ENCODE measurements around the gene ACSBG1.
"Not testable (repeated sequence)": the region's sequence is repeated elsewhere in the genome, so short reads cannot be mapped to it uniquely, and the experiment has no call there.

ACSBG1 gene

DNA sequence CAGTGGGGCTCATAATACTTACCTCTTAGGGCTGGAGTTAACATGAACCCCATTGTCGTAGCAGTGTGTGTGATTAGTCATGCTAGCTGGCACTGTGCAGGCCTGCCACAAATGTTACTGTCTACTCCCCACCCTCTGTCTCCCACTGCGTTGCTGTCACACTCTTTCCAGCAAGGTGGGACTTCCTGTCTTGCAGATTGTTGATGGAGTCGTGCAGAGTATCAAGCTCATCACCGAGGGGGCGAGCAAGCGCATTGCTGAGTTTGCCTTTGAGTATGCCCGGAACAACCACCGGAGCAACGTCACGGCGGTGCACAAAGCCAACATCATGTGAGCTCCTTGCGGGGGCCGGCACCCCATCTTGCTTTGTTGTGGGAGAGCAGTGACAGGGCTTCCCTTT lies 72.3 kb downstream of the ACSBG1 start:
- DNase-seq = no peak

DNA sequence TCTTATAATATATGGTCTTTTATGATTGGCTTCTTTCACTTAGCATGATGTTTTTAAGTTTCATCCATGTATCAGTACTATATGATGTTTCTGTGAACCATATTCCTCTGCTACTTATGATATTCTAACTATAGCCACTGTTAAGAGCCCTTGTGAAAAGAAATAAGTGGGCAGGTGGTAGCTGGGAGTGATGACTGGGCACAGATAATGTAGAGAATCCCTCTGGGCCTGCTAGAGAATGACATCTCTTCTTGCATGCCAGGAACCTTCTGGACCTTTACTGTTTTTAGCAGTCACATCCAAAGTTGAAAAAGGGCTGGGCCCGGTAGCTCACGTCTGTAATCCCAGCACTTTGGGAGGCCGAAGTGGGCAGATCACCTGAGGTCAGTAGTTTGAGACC lies 75.0 kb downstream of the ACSBG1 start:
- no peak for DNase-seq

DNA sequence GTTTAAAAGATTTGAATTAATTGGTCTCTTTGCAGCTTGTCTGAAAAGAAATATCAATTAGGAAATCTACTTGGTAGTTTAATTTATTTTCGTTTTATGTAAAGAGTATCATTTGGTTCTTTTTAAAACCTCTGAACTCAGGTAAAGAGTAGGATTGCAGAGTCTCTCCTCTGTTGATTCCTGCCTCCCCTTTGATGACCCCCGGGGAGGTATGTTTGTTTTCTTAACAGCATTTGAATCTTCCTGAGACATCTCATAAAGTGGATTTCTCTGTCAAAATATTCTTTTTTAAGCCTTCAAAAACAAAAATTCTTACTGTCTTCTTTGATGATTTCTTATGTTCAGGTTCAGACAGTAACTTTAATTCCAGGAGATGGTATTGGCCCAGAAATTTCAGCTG lies 77.2 kb downstream of the ACSBG1 start:
- no peak for DNase-seq

DNA sequence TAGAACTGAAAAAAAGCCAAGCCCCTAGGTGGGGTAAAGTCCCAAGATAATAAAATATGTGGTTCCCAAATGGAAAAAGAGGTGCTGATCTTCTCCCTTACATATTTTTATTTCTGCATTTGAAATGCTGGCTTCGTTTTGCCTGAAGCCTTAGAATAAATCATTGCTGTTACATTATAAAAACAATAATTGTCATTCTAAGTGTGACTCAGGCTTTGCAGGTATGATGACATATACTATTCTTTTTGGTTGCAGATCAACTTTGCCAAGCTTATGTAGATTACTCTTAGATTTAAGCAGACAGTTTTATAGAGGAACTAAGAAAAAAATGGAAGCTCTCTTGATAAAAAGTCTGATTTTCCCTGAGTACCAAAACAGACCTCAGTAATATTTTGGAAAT lies 77.7 kb downstream of the ACSBG1 start:
- no peak for DNase-seq

DNA sequence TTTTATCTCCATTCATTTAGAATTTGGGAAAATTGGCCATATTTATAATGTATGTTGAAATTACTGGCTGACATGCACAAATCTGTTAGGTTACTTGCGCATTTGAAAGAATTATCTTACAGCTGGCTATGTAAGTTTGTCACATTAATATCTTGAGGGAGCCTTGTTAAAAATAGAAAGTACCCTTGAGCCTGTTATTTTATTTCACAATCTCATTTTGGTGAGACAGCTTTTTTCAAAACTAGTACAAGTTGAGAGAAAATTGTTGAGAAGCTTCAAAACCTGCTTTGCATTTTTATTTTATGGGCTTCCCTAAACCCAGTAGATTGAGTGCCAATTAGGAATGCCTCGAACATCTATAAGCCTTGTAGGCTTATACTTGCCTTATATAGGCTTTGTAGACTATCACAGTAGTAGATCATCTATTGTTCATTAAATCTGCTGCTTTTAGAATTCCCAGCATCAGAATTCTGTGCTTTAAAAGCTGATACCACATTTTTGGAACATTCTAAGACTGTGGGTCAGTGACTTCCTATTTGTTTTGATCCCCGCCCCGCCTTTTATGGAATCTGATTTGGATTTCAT lies 78.9 kb downstream of the ACSBG1 start:
- DNase-seq = no peak

DNA sequence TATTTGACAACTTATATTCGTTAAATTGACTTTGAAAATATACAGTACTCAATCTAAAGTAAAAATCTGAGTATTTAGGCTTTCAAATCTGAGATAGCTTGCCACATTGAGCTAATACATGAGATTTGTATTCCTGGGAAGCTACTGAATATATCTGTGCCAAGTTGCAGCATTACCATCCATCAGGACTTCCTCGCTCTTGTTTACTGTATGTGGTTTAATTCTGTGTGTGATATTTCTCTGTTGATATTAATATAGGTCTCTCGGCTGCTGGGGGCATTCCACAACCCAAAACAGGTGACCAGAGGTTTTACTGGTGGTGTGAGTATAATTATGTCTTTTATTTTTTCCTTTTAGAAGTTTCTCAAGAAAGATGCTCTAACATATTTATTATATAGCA lies 79.4 kb downstream of the ACSBG1 start:
- no peak for DNase-seq

DNA sequence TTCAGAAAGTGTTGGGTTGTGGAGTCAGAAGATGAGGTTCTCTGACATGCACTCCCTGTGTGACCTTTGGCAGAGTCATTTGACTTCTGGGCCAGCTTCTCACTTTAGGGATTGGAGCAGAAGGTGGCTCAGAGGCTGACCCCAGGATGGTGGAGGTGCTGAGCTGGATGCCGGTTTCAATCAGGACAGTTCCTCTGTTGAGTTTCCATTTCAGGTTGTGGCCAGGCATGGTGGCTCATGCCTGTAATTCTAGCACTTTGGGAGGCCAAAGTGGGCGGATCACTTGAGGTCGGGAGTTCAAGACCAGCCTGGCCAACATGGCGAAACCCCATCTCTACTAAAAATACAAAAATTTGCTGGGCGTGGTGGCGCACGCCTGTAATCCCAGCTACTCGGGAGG lies 83.3 kb downstream of the ACSBG1 start:
- DNase-seq = not testable (repeated sequence)

DNA sequence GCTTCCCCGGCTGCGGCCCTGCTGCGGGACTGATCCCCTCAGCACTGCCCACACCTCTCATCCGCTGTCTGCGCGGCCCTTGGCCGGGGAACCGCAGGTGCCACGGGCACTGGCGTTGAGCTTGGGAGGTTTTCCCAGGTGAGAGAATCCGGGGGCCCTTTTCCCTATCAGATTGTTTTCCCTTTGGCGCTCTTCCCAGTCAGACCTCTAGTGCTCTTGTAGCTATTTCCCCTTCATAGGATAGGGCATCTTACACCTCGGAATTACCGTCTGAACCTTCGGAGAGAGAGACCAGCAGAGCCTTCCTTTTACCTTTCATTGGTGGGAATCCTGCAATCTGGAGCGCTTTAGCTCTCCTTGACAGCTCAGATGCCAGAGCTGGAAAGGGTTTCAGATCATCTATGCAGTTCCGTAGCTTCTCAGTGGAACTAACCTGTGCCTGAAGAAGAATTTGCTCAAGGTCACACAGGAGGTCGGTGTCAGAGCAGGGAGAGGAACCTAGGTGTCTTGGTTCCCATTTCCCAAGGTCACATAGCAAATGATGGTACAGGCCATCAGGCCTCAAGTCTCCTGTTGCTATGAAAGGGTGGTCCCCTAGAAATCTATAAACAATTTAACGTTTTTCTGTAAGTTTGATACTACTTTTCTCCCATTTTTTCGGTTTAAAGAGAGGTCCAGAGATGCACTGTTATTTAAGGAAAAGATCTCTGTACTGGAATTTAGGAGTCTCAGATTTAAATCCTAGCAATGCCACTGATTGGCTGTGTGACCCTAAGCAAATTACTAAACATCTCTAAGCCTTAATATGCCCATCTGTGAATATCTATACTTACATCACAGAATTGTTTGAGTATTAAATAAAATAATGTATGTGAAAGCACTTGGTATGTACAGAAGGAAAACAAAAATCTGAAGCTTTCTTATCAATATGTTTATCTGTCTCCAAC lies 84.3 kb downstream of the ACSBG1 start:
- DNase-seq = no peak

DNA sequence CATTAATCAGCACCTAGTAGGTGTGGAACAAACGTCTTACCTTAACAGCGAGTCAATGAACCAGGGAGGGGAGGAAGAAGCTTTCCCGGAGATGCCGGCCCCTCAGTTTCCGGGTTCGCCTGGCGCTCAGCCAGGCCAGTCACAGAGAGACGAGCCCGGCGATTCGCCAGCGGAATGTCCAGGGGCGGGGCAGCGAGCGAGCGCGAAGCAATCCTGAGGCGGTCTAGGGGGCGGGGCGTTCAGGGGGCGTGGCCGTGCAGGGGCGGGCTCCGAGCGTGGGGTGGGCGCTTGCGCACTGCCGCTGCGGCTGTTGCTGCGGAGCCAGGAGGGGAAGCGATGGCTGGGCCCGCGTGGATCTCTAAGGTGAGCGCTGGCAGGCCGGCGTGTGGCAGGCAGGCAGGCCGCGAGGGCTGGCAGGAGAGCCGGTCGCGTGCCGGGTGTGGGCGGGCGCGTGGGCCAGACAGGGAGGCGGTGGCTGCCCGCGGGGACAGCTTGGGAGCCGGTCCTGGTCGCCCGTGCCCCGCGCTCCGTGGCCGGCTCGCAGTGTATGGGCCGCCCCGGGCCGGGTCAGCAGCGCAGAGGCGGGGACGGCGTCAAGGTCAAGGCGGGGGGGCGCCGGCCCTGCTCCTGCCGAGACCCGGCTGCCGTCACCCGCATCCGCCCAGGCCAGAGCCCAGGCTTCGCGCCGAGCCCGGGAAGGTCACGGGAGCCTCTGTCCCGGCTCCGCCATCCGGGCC lies 85.1 kb downstream of the ACSBG1 start, which contains the start of gene IDH3A:
Gene IDH3A, plus strand, starts transcription at position 295 of the 737 bp plus-strand sequence. Its CDS starts 42 bp downstream, at position 337.
- DNase-seq = peak; percentile 95

DNA sequence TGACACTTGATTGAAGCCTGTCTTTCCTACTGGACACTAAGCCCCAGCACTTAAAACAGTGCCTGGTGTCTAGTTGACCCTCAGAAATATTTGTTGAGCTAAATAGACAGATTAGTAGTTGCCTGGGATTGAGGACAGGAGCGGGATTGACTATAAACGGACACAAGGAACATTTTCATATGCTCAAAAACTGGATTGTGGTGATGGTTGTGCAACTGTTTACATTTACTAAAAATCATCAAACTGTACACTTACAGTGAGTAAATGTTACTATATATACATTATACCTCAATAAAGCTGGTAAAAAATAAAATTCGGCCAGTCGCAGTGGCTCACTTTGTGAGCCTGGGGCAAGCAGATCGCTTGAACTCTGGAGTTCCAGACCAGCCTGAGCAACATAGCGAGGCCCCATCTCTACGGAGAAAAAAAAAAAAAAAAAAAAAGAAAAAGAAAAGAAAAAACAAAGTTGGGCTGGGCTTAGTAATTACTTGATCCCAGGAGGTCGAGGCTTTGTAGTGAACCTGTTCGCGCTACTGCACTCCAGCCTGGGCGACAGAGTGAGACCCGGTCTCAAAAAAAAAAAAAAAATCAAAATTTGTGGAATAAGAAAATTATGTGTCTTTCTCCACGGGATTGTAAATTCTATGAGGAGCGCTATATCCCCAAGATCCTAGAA lies 85.8 kb downstream of the ACSBG1 start:
- no peak for DNase-seq

DNA sequence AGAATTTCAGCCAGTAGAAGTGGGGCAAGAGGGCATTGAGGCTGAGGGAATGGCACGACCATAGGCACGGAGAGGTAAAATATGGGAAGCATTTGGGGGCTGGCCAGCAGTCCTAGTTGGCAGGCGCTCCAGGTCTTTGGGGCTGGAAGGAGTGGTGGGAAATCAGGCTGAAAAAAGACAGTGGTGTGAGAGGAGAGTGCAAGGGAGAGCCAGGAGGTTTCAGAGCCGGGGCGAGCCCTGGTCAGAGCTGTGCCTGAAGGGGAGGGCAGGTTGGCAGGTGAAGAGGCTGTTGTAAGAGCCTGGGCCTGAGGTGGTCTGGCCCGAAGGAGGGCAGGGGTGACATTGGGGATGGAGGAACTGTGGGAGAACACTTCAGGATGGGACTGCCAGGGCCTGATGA lies 86.8 kb downstream of the ACSBG1 start:
- no peak for DNase-seq

DNA sequence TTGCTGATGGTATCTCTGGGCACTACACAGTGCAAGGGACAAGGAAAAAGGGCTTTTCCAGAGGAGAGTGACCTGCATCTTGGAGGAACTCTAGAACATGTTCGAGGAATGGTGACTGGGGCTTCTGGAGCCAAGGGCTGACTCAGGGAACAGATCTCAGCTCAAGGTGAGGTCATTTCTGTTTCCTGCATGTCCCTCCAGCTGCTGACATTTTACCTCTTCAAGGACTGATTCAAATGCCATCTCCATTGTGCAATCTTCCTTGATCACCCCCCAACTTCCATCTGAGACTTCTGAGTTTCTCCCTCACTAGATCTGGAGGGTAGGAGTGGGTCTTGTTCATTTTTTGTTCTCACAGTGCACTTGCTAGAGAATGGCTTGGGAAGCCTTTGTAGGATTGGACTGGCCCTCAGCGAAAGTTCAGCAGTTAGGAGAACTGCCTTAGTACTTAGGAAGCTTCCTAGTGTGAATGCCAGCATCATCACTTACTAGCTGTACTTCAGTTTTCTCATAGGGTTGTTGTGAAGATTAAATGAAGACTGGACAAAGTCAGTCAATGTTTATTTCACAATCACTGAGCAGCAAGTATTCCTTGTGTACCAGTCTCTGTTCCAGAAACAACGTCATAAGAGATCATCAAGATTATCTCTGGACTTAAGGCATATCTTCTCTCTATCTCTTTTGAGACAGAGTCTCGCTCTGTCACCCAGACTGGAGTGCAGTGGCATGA lies 87.8 kb downstream of the ACSBG1 start:
- DNase-seq = no peak

DNA sequence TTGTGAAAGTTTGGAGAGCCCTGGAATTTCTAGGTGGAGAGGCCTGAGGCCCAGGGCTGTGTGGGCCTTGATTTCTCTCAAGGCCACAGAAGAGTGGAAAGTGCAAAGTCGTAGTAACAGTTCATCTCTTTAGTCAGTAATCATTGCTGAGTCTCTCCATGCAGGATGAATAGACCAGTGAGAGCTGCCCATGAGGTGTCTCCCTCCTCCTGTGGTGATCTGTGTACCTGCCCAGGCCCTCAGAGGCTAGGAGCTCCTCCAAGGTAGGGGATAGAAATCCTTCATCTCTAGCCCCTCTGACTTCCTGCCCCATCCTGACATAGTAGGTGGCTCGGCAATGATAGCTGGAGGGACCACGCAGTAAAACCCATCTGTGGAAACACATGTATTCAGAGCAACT lies 92.0 kb downstream of the ACSBG1 start:
- no peak for DNase-seq

DNA sequence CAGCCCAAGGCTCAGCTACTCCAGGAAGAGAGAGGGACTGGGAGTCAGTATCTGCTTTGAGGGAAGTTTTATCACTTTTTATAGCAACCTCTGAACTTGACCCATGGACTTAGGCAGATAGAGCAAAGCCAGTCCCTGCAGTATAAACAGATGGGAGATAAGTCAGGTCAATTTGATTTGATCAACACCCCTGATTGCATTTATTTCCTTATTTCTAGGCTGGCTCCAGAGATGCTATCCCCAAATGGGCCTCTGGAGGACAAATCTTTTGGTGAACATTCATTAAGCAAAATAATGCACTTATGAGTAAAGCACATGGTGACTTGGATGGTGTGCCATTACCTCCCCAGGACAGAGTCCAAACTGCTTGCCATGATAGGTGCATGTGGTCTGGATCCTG lies 94.1 kb downstream of the ACSBG1 start:
- DNase-seq = no peak

DNA sequence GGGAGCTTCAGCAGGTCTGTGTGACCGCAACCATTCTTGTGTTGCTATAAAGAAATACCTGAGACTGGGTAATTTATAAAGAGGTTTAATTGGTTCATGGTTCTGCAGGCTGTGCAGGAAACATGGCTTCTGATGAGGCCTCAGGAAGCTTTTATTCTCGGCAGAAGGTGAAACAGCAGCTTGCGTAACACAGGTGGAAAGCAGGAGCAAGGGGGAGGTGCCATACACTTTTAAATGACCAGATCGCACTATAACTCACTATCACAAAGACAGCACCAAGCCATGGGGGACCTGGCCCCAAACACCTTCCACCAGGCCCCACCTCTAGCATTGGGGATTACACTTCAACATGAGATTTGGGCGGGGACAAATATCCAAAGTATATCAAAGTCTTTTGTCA lies 94.8 kb downstream of the ACSBG1 start:
- DNase-seq = no peak

DNA sequence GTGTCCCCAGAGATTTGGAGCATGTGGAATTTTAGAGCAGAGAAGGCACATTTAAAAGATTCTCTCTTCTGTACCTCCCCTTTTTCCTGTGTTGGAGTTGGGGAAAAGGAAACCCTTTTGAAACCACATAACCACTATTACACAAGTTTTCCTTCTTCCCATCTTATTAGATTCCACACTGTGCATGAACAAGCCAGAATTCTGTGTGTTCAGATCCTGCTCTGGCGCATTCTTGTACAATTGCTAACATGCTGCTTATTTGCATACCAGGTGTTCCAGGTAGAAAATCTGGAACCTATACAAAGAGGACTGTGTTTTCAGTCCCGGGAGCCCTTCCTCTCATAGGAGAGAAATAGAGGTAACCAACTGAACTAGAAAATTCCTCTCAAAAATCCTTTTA lies 100.6 kb downstream of the ACSBG1 start:
- no peak for DNase-seq

DNA sequence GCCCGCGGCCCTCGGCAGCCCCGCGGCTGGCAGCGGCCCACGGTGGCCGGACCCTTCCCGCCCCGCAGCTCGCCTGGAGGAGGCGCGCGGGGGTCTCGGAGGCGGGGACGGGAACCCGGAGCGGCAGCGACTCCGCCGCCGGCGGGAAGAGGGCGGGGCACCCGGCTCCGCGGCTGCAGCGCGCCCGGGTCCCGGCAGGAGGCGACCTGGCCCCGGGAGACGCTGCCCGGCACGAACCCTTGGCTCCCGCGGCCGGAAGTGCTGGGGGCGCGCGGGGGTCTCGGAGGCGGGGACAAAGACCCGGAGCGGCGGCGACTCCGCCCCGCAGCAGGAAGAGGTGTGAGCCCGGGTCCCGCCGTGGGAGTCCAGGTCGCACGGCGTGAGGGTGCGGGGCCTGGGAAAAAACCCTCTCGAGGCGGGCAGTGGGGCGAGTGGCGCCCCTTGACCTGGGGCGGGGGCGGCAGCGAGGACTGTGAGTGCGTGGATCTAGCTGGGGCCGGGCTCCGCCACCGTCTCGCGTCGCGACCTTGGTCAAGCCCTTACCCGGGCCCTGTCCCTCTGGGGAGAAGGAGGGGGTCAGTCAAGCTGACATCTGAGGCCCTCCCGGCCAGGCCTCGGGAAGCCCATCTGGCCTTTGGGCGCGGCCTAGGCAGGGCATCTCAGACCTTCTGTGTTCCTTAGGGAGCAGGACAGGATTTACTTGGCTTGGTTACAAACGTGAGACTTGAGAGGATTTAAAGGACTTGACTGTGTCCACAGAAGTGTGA lies 102.9 kb downstream of the ACSBG1 start, which contains the start of gene CIB2:
Gene CIB2, minus strand, starts transcription at position 151 of the 767 bp plus-strand sequence. CDS start 230 bp downstream, outside the sequence.
- peak; percentile 56 for DNase-seq

DNA sequence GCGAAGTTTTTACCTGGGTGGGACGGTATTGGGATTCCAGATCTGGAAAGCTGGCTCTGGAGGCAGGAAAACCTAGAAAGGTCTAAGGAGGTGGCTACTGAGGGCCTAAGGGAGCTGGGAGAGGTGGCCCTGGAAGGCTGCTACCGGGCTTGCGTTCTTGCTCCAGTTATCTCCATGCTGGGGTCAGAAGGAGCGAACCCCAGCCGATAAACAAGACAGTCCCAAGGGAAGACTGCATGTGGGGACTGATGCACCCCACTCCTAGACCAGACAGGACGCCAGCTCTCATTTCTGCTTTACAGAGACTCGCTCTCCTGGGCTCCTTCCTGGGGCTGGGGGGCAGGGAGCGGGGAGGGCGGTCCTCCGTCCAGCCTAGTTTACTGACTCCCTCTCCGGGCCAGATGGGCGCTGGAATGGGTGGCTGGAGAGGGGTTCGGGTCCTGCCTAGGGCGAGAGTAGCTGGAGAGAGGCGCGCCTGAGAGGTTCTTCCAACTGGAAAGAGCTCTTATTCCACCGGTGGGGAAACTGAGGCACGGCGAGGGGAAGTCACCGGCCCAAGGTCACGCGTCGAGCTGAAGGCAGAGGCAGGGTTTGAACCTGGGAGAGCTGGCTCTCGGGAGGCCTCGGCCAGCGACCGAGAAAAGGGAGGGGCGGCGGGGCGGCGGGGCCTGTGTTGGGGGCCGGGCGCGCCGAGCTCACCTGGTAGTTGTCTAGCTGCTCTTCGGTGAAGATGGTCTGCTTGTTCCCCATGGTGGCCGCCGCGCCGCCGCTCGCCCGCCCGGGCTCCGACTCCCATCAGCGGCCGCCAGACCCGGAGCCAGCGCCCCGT lies 103.7 kb downstream of the ACSBG1 start:
- no peak for DNase-seq

DNA sequence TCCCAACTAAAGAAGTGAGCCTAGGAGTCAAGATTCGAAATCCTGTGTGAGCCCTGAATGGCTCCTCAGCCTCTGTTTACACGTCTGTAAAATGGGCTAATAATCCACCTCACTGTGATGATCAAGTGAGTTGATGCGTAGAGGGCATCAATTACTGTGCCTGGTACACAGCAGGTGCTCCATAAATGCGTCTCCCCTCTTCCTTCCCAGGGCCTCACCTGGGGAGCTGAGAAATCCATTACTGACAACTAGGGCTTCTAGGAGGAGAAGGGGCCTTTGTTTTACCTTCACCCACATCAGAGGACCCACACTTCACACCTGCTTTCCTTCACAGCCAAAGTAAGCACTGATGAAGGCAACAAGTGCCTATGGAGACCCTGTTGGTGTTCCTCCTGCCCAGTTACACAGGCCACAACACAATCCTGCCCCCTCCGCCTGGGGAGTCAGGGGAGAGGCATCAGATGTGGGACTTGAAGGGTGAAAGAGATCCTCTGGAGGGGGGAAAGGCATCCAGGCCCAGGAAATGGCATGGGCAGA lies 104.5 kb downstream of the ACSBG1 start:
- no peak for DNase-seq

DNA sequence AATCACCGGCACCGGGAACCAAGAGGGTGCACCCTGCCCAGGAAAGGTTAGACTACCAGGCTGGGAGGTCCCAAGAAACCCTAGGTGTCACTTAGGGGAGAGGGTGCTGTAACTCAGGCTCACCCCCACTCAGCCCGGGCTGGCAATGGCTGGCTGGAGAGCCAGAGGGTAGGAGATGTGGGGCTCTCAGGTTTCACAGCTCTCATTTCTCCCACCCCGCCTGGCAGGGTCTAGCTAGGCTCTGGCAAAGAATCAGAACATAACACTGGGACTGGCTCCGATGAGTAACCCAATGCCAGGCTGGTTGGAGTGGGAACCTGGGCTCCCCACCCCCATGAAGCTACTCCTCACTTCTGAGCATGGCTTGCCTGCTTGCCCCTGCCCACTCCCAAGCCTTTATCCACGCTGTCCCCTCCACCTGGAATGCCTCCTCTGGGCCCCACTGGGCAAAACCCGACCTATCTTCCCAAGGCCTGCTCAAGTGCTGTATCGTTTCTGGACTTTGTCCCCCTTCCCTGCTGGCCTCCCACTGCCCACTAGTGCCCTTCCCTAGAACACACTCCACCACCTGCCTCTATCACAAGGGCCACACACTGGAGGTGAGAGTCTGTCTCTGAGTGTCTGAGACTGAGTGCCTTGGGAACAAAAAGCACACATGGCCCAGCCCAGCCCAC lies 105.2 kb downstream of the ACSBG1 start:
- DNase-seq = peak; percentile 34
